ENCODE results near the gene CHCHD6. TPM values are rescaled to one million over a fixed set of nuclear protein-coding genes. Genes with fewer than 3 reads are reported as not detected.
A peak's percentile ranks its signal among the peaks of the same experiment; 100 is the strongest.

The CHCHD6 gene
- total RNA-seq, 1 donor from 2014 or later: 13.1 TPM

DNA sequence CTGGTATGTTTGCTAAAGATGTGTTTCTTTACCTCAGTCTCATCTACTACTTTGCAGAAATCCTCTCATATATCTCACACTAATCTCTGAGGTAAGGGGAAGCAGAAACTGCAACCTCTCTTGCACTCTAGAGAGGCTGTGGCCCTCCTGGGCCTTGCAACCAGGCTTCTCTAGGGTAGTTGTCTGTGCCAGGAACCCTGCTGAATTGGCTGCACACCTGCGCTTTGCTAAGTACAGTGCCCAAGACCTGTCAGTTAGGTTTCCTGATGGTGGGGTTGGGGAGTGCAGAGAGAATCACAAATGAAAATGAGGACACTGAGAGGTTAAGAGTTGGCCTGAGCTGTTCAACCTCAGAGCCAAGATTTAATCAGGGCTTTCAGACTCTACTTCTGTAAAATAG is 161.7 kb downstream of the CHCHD6 start:
- peak; percentile 36 for DNase-seq (ENCODE audit: extremely low spot score, unreplicated experiment)
- no peaks in the 10 kb centered on the region for H3K36me3 Mint-ChIP-seq (ENCODE audit: unreplicated experiment)
- no peaks in the 10 kb centered on the region for H3K4me1 Mint-ChIP-seq (ENCODE audit: unreplicated experiment)
- no peaks in the 10 kb centered on the region for H3K27me3 Mint-ChIP-seq (ENCODE audit: unreplicated experiment)
- no peak for TF ChIP-seq CTCF (IDR thresholded peaks at IDR 0.05)
- H3K9me3 Mint-ChIP-seq (ENCODE audit: unreplicated experiment): no peaks in the 10 kb centered on the region
- no peak overlapping the region for H3K4me3 Mint-ChIP-seq (ENCODE audit: unreplicated experiment)
- H3K27ac Mint-ChIP-seq (ENCODE audit: unreplicated experiment): no peak overlapping the region

DNA sequence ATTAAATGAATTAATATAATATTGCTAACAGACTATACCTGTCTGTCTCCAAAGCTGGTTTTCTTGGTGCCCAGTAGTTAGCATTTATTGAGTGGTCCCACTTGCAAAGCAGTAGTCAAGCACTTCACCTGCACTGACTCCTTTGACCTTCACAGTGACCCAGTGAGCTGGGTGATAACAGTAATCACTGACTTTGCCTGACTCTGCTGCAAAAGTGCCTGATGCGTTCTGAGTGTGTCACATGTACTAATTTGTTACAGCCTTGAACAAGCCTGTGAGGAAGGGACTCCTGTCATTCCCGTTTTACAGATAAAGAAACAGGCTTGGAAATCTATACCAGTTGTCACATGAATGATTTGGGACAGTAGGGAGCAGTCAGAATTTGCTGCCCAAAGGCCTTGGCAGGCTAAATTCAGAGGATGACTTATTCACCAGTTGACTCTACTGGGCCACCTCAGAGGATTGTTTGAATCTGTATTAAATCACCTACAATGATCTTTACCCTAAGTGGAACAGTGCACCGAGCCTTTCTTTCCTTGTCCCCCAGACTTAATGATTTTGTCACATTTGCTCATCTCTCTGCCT is 162.2 kb downstream of the CHCHD6 start:
- no peaks in the 10 kb centered on the region for H3K4me1 Mint-ChIP-seq (ENCODE audit: unreplicated experiment)
- H3K9me3 Mint-ChIP-seq (ENCODE audit: unreplicated experiment): no peaks in the 10 kb centered on the region
- no peaks in the 10 kb centered on the region for H3K27me3 Mint-ChIP-seq (ENCODE audit: unreplicated experiment)
- no peak overlapping the region for H3K27ac Mint-ChIP-seq (ENCODE audit: unreplicated experiment)
- no peak overlapping the region for H3K4me3 Mint-ChIP-seq (ENCODE audit: unreplicated experiment)
- H3K36me3 Mint-ChIP-seq (ENCODE audit: unreplicated experiment): no peaks in the 10 kb centered on the region
- TF ChIP-seq CTCF (IDR thresholded peaks at IDR 0.05): no peak
- DNase-seq (ENCODE audit: extremely low spot score, unreplicated experiment): no peak

GRCh38 chr3:126867190-126867862 is 163.3 kb downstream of the CHCHD6 start:
- Mint-ChIP-seq H3K4me3 (ENCODE audit: unreplicated experiment) (no peak overlapping the region), H3K27ac (ENCODE audit: unreplicated experiment) (no peak overlapping the region), H3K36me3 (ENCODE audit: unreplicated experiment) (no peaks in the 10 kb centered on the region), H3K27me3 (ENCODE audit: unreplicated experiment) (no peaks in the 10 kb centered on the region), H3K9me3 (ENCODE audit: unreplicated experiment) (no peaks in the 10 kb centered on the region), H3K4me1 (ENCODE audit: unreplicated experiment) (no peaks in the 10 kb centered on the region)
- no peak for TF ChIP-seq CTCF (IDR thresholded peaks at IDR 0.05)
- peak; percentile 63 for DNase-seq (ENCODE audit: extremely low spot score, unreplicated experiment)

DNA sequence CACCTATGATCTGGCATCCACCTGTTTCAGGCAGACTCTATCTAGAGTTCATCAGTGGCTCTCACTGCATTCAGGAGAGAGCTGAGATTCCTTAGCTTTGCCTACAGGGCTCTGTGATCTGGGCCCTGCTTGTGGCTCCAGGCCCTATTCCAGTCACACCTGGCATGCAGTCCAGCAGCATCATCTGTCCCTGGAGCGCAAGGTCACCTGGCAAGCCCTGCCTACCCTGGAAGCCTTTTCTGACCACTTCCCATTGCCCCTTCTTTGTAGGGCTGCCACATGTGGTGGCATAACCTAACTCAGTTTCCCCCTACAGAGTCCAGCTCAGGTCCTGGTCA is 163.8 kb downstream of the CHCHD6 start:
- no peak for TF ChIP-seq CTCF (IDR thresholded peaks at IDR 0.05)
- H3K4me1 Mint-ChIP-seq (ENCODE audit: unreplicated experiment): no peaks in the 10 kb centered on the region
- no peaks in the 10 kb centered on the region for H3K9me3 Mint-ChIP-seq (ENCODE audit: unreplicated experiment)
- H3K36me3 Mint-ChIP-seq (ENCODE audit: unreplicated experiment): no peaks in the 10 kb centered on the region
- H3K27ac Mint-ChIP-seq (ENCODE audit: unreplicated experiment): no peak overlapping the region
- no peak overlapping the region for H3K4me3 Mint-ChIP-seq (ENCODE audit: unreplicated experiment)
- peak; percentile 63 for DNase-seq (ENCODE audit: extremely low spot score, unreplicated experiment)
- H3K27me3 Mint-ChIP-seq (ENCODE audit: unreplicated experiment): no peaks in the 10 kb centered on the region

GRCh38 chr3:126870608-126871210 is 166.7 kb downstream of the CHCHD6 start:
- Mint-ChIP-seq H3K27ac (ENCODE audit: unreplicated experiment) (no peak overlapping the region), H3K4me1 (ENCODE audit: unreplicated experiment) (no peaks in the 10 kb centered on the region), H3K27me3 (ENCODE audit: unreplicated experiment) (no peaks in the 10 kb centered on the region), H3K9me3 (ENCODE audit: unreplicated experiment) (no peaks in the 10 kb centered on the region), H3K4me3 (ENCODE audit: unreplicated experiment) (no peak overlapping the region), H3K36me3 (ENCODE audit: unreplicated experiment) (peaks cover 2% of the 10 kb centered on the region)
- TF ChIP-seq CTCF (IDR thresholded peaks at IDR 0.05): no peak
- DNase-seq (ENCODE audit: extremely low spot score, unreplicated experiment): no peak
